Transverse colon (tissue), 4 donors: ENCODE measurements around the gene ERCC6L2.

Experiments
- CTCF ChIP-seq, 5 experiments: fragments of 200-600 bp in 3 of 5; fragments of 450-650 bp in 2 of 5; sonication (generic) in 3 of 5; IDR thresholded peaks; 1 replicate in 2 of 5; 2 replicates in 3 of 5; pipeline ENCODE4 v1.5.1; 2016 to 2017; ENCODE audit warnings: antibody characterized with exemption in 5 of 5, inconsistent platforms in 3 of 5, mild to moderate bottlenecking in 2 of 5, moderate library complexity in 1 of 5
- POLR2AphosphoS5 ChIP-seq, 3 donors: sonication (generic); formaldehyde crosslinking; IDR thresholded peaks; one replicate each; pipeline ENCODE4 v1.6.1; 2016; ENCODE audit warnings: antibody characterized with exemption in 3 of 3

GRCh38 chr9:95953986-95954385 lies 78.5 kb downstream of the ERCC6L2 start:
- no peak for TF ChIP-seq POLR2AphosphoS5 (IDR thresholded peaks at IDR 0.05)
- TF ChIP-seq CTCF (IDR thresholded peaks at IDR 0.05) = no peak
